ENCODE results near the gene LSAMP. TPM values are rescaled to one million over a fixed set of nuclear protein-coding genes. Genes with fewer than 3 reads are reported as not detected.

LSAMP gene
- total and polyA plus RNA-seq, 2 of the 13 experiments (the other 11 are each of a cell fraction or from before 2014, with no cell fraction given): not detected

GRCh38 chr3:115905871-115906270, 539.4 kb downstream of the LSAMP start:
- H3K4me2 ChIP-seq (ENCODE audit: low read depth, low read length): no peak overlapping the region
- intact Hi-C loops (cut with micrococcal nuclease; ENCODE audit: unreplicated experiment): no loop called here
- ChIA-PET CTCF (ENCODE audit: low intra/inter-chr PET ratio, low total read pairs) (no interaction called here), POLR2A (no interaction called here)
- no peak for ATAC-seq
- no peak overlapping the region for H3K9ac ChIP-seq (ENCODE audit: insufficient read depth, low read depth, low read length)
- FAIRE-seq: no peak
- no peak overlapping the region for H2AFZ ChIP-seq (ENCODE audit: low read length)
- 6% methylated on average over 2 of the region's 2 CpGs for WGBS (ENCODE audit: low lambda C conversion rate)
- TF ChIP-seq ZNF496 (CRISPR knock-in tag; IDR thresholded peaks at IDR 0.05; ENCODE audit: insufficient replicate concordance): no peak
- no peak for TF ChIP-seq POLR2AphosphoS5 (IDR thresholded peaks at IDR 0.05; ENCODE audit: low read depth, low read length)
- TF ChIP-seq ATF2 (CRISPR knock-in tag; IDR thresholded peaks at IDR 0.05): no peak
- TF ChIP-seq ZNF660 (CRISPR knock-in tag; IDR thresholded peaks at IDR 0.05; ENCODE audit: borderline replicate concordance, low read depth): no peak
- no peaks in the 10 kb centered on the region for H4K20me1 ChIP-seq (ENCODE audit: insufficient read depth, low read length)
- no TSS peak for BruUV-seq (replicated peaks)
- no peak overlapping the region for H3K27ac ChIP-seq (ENCODE audit: extremely low read length, insufficient read depth, low read length)
- no peaks in the 10 kb centered on the region; a peak in 1 of 5 replicates for H3K27me3 ChIP-seq (ENCODE audit: control insufficient read depth in 1 of 2, insufficient read depth in 2 of 2, low read length in 2 of 2)
- in situ Hi-C loops (cut with HindIII; ENCODE audit: extremely low pct_ligation_motif_present, low pct_unique_long_range_greater_than_20kb): no loop called here
- no peak overlapping the region for H3K4me3 ChIP-seq (replicated peaks in 1 of 3; ENCODE audit: insufficient read depth in 1 of 3, low read depth in 2 of 3, low read length in 3 of 3)
- H3K79me2 ChIP-seq (ENCODE audit: insufficient read depth, low read length): no peaks in the 10 kb centered on the region
- DNase-seq (ENCODE audit: low spot score): no peak
- no peaks in the 10 kb centered on the region for H3K9me3 ChIP-seq (ENCODE audit: low read length)
- H3K36me3 ChIP-seq (replicated peaks in 1 of 2; ENCODE audit: control insufficient read depth in 1 of 2, insufficient read depth in 2 of 2, low read length in 2 of 2): no peaks in the 10 kb centered on the region
- H3K4me1 ChIP-seq (ENCODE audit: insufficient read depth, low read length): no peaks in the 10 kb centered on the region

- H2AFZ ChIP-seq (ENCODE audit: low read length): no peak overlapping the region
- H3K9me3 ChIP-seq (ENCODE audit: low read length): no peaks in the 10 kb centered on the region
- no peak overlapping the region for H3K4me2 ChIP-seq (ENCODE audit: low read depth, low read length)
- H3K27ac ChIP-seq (ENCODE audit: extremely low read length, insufficient read depth, low read length): no peak overlapping the region
- DNase-seq (ENCODE audit: low spot score) (no peak), ATAC-seq (no peak), FAIRE-seq (no peak)
- no peaks in the 10 kb centered on the region for H3K79me2 ChIP-seq (ENCODE audit: insufficient read depth, low read length)
- H3K4me1 ChIP-seq (ENCODE audit: insufficient read depth, low read length): no peaks in the 10 kb centered on the region
- WGBS (ENCODE audit: low lambda C conversion rate): 14% methylated on average over 2 of the region's 2 CpGs
- no peak overlapping the region for H3K4me3 ChIP-seq (replicated peaks in 1 of 3; ENCODE audit: insufficient read depth in 1 of 3, low read depth in 2 of 3, low read length in 3 of 3)
- TF ChIP-seq MAF1 (CRISPR knock-in tag; IDR thresholded peaks at IDR 0.05; ENCODE audit: borderline replicate concordance): no peak
- no peak for TF ChIP-seq ZNF432 (CRISPR knock-in tag; IDR thresholded peaks at IDR 0.05; ENCODE audit: borderline replicate concordance)
- TF ChIP-seq RBM22 (optimal IDR thresholded peaks at IDR 0.05; ENCODE audit: low read length): no peak
- no peak for TF ChIP-seq YY1 (IDR thresholded peaks at IDR 0.05; ENCODE audit: insufficient read depth, insufficient replicate concordance, low read depth, low read length)
- TF ChIP-seq ZNF678 (CRISPR knock-in tag; IDR thresholded peaks at IDR 0.05): no peak
- TF ChIP-seq MEIS1 (CRISPR knock-in tag; IDR thresholded peaks at IDR 0.05; ENCODE audit: borderline replicate concordance): no peak
- TF ChIP-seq MBD4 (IDR thresholded peaks at IDR 0.05; ENCODE audit: borderline replicate concordance, low read length): no peak
- TF ChIP-seq HNRNPLL (IDR thresholded peaks at IDR 0.05; ENCODE audit: low read depth, low read length, poor library complexity, severe bottlenecking): no peak
- TF ChIP-seq CHCHD3 (CRISPR knock-in tag; IDR thresholded peaks at IDR 0.05): no peak
- TF ChIP-seq TOE1 (CRISPR knock-in tag; IDR thresholded peaks at IDR 0.05): no peak
- TF ChIP-seq NBN (conservative IDR thresholded peaks at IDR 0.05): no peak
- no peak for TF ChIP-seq ZNF644 (CRISPR knock-in tag; IDR thresholded peaks at IDR 0.05; ENCODE audit: low read depth)
- no peak for TF ChIP-seq TMF1 (CRISPR knock-in tag; IDR thresholded peaks at IDR 0.05; ENCODE audit: low read depth)
- TF ChIP-seq ZFP82 (CRISPR knock-in tag; IDR thresholded peaks at IDR 0.05; ENCODE audit: borderline replicate concordance): no peak
- BruUV-seq (replicated peaks): no TSS peak
- in situ Hi-C loops (cut with HindIII; ENCODE audit: extremely low pct_ligation_motif_present, low pct_unique_long_range_greater_than_20kb): no loop called here
- H3K27me3 ChIP-seq (ENCODE audit: control insufficient read depth in 1 of 2, insufficient read depth in 2 of 2, low read length in 2 of 2): no peaks in the 10 kb centered on the region; a peak in 1 of 5 replicates
- H3K36me3 ChIP-seq (replicated peaks in 1 of 2; ENCODE audit: control insufficient read depth in 1 of 2, insufficient read depth in 2 of 2, low read length in 2 of 2): no peaks in the 10 kb centered on the region
- H4K20me1 ChIP-seq (ENCODE audit: insufficient read depth, low read length): no peaks in the 10 kb centered on the region
- H3K9ac ChIP-seq (ENCODE audit: insufficient read depth, low read depth, low read length): no peak overlapping the region
- intact Hi-C loops (cut with micrococcal nuclease; ENCODE audit: unreplicated experiment): no loop called here
- ChIA-PET CTCF (ENCODE audit: low intra/inter-chr PET ratio, low total read pairs) (no interaction called here), POLR2A (no interaction called here)
Measured at GRCh38 chr3:115903843-115904242, 541.4 kb downstream of the LSAMP start.

Data from HepG2 (cell line).